IMR-90 (cell line): ENCODE measurements around the gene SYT17. TPM values are rescaled to one million over a fixed set of nuclear protein-coding genes. Genes with fewer than 3 reads are reported as not detected.

ENCODE experiments used
- ATAC-seq: fragments of 200-7000 bp; cut with Tn5 transposase; 2 replicates; pipeline ENCODE4 v1.9.1; 2020; ENCODE audit warnings: low read depth, mild to moderate bottlenecking, moderate library complexity
- BruUV-seq: library from RNA; stranded (reverse); fragments of 400-500 nt; replicated peaks from 2 replicates; lab custom pipeline; 2021; lab: Mats Ljungman, UMichigan
- CTCF ChIA-PET: fragments of 300-600 bp; formaldehyde crosslinking; extraction: SDS; loops from one replicate; lab custom pipeline; 2021; ENCODE audit warnings: antibody characterized with exemption; lab: Yijun Ruan, JAX
- POLR2A ChIA-PET: fragments of 300-600 bp; sonication (Branson Sonifier 250); formaldehyde crosslinking; loops from one replicate; lab custom pipeline; 2022; ENCODE audit warnings: antibody characterized with exemption; ENCODE audit not compliant: unreplicated experiment; lab: Charles Lee
- DNase-seq: peaks from one replicate; pipeline ENCODE4 v3.0.0; 2013
- H2AFZ ChIP-seq: replicated peaks from 2 replicates; pipeline ENCODE3; 2013; ENCODE audit warnings: low read length, mild to moderate bottlenecking; ENCODE audit not compliant: poor library complexity
- H2AK5ac ChIP-seq: 2 replicates; pipeline ENCODE4 v1.6.1; 2013; ENCODE audit warnings: low read depth, low read length, inconsistent platforms
- H2AK9ac ChIP-seq: replicated peaks from 2 replicates; pipeline ENCODE3; 2013; ENCODE audit warnings: mild to moderate bottlenecking, low read depth, low read length, moderate library complexity; ENCODE audit not compliant: poor library complexity
- H2BK120ac ChIP-seq: 2 replicates; pipeline ENCODE4 v1.6.1; 2013; ENCODE audit warnings: low read depth, low read length, inconsistent platforms
- H2BK15ac ChIP-seq: 3 replicates; pipeline ENCODE4 v1.6.1; 2013; ENCODE audit warnings: low read depth, low read length, inconsistent platforms
- H2BK20ac ChIP-seq: 2 replicates; pipeline ENCODE4 v1.6.1; 2013; ENCODE audit warnings: low read depth, mild to moderate bottlenecking, inconsistent platforms, low read length, moderate library complexity
- H2BK5ac ChIP-seq: 2 replicates; pipeline ENCODE4 v1.6.1; 2013; ENCODE audit warnings: mild to moderate bottlenecking, low read depth, low read length, inconsistent platforms; ENCODE audit not compliant: poor library complexity, severe bottlenecking
- H3K14ac ChIP-seq: replicated peaks from 2 replicates; pipeline ENCODE4 v1.6.1; 2013; ENCODE audit warnings: low read depth, low read length, inconsistent platforms
- H3K18ac ChIP-seq: 2 replicates; pipeline ENCODE4 v1.6.1; 2013; ENCODE audit warnings: low read depth, low read length, control low read depth
- H3K23ac ChIP-seq: 2 replicates; pipeline ENCODE4 v1.6.1; 2013; ENCODE audit warnings: low read depth, low read length, inconsistent platforms
- H3K27ac ChIP-seq: 2 replicates; pipeline ENCODE4 v1.5.1; 2013; ENCODE audit warnings: mild to moderate bottlenecking, control low read depth, low read length; ENCODE audit not compliant: insufficient read depth
- H3K27me3 ChIP-seq: 2 replicates; pipeline ENCODE4 v1.6.1; 2013; ENCODE audit warnings: low read length; ENCODE audit not compliant: control insufficient read depth, insufficient read depth
- H3K36me3 ChIP-seq: 2 replicates; pipeline ENCODE4 v1.6.1; 2013; ENCODE audit warnings: low read length, mixed read lengths; ENCODE audit not compliant: control insufficient read depth, insufficient read depth
- H3K4ac ChIP-seq: 2 replicates; pipeline ENCODE4 v1.6.1; 2013; ENCODE audit warnings: low read depth, low read length, inconsistent platforms
- H3K4me1 ChIP-seq: 2 replicates; pipeline ENCODE4 v1.6.1; 2013; ENCODE audit warnings: low read length, mixed read lengths; ENCODE audit not compliant: control insufficient read depth, insufficient read depth
- H3K4me2 ChIP-seq: 2 replicates; pipeline ENCODE4 v1.6.1; 2013; ENCODE audit warnings: low read depth, mild to moderate bottlenecking, control low read depth, low read length, moderate library complexity
- H3K4me3 ChIP-seq: 2 replicates; pipeline ENCODE4 v1.5.1; 2013; ENCODE audit warnings: low read depth, mild to moderate bottlenecking, control low read depth, low read length, moderate library complexity; ENCODE audit not compliant: insufficient read depth
- H3K56ac ChIP-seq: 2 replicates; pipeline ENCODE4 v1.6.1; 2013; ENCODE audit warnings: low read length, inconsistent platforms; ENCODE audit not compliant: insufficient read depth; ENCODE audit errors: extremely low read depth
- H3K79me1 ChIP-seq, 2 experiments: 2 replicates each; pipeline ENCODE4 v1.6.1; 2013; ENCODE audit warnings: low read length in 2 of 2, inconsistent platforms in 1 of 2, low read depth in 1 of 2
- H3K9ac ChIP-seq: 2 replicates; pipeline ENCODE4 v1.6.1; 2013; ENCODE audit warnings: low read depth, low read length, control low read depth
- H3K9me1 ChIP-seq: 2 replicates; pipeline ENCODE4 v1.6.1; 2013; ENCODE audit warnings: low read length, inconsistent platforms; ENCODE audit not compliant: insufficient read depth
- H3K9me3 ChIP-seq: 2 replicates; pipeline ENCODE4 v1.6.1; 2013; ENCODE audit warnings: low read length; ENCODE audit not compliant: control insufficient read depth, insufficient read depth
- H4K20me1 ChIP-seq: 2 replicates; pipeline ENCODE4 v1.6.1; 2013; ENCODE audit warnings: low read length, inconsistent platforms; ENCODE audit not compliant: insufficient read depth
- H4K5ac ChIP-seq: 2 replicates; pipeline ENCODE4 v1.6.1; 2013; ENCODE audit warnings: mild to moderate bottlenecking, low read depth, low read length, control low read depth
- H4K8ac ChIP-seq, 2 experiments: 2 replicates each; pipeline ENCODE4 v1.6.1; 2013; ENCODE audit warnings: low read depth in 2 of 2, low read length in 2 of 2, control low read depth in 1 of 2, inconsistent platforms in 1 of 2
- H4K91ac ChIP-seq: 2 replicates; pipeline ENCODE4 v1.6.1; 2013; ENCODE audit warnings: low read depth, low read length, inconsistent platforms; ENCODE audit not compliant: insufficient read depth
- BHLHE40 ChIP-seq: fragments of 150-350 bp; IDR thresholded peaks from 2 replicates; pipeline ENCODE4 v1.6.1; 2016; ENCODE audit warnings: mild to moderate bottlenecking, low read depth, low read length
- CHD1 ChIP-seq: IDR thresholded peaks from 2 replicates; pipeline ENCODE4 v1.6.1; 2012; ENCODE audit warnings: low read depth, low read length, improper control_type of control experiment
- ELK1 ChIP-seq: fragments of 150-350 bp; IDR thresholded peaks from 2 replicates; pipeline ENCODE4 v1.6.1; 2016; ENCODE audit warnings: low read depth, mild to moderate bottlenecking, low read length, moderate library complexity, borderline replicate concordance
- MXI1 ChIP-seq: IDR thresholded peaks from 2 replicates; pipeline ENCODE4 v1.6.1; 2012; ENCODE audit warnings: low read depth, mild to moderate bottlenecking, low read length, moderate library complexity, borderline replicate concordance
- RAD21 ChIP-seq: IDR thresholded peaks from 2 replicates; pipeline ENCODE4 v1.6.1; 2012; ENCODE audit warnings: low read length, improper control_type of control experiment
- USF2 ChIP-seq: fragments of 150-350 bp; IDR thresholded peaks from 2 replicates; pipeline ENCODE4 v1.6.1; 2017; ENCODE audit warnings: mild to moderate bottlenecking, antibody characterized with exemption, low read length, low read depth
- WGBS, 2 experiments: methylation state at CpG; one replicate each; pipeline versions ENCODE4 v1.1.5 to v1.1.7; 2013; ENCODE audit warnings: missing lambda C conversion rate in 2 of 2; ENCODE audit not compliant: insufficient read length in 1 of 2; ENCODE audit errors: extremely low coverage in 2 of 2; 5-methylcytosine and 5-hydroxymethylcytosine counted together
- dilution Hi-C: fragments of 300-500 bp; cut with HindIII; formaldehyde crosslinking; loops from one replicate; pipeline ENCODE4 v1.14.3; 2018; ENCODE audit warnings: low sequenced_read_pairs; ENCODE audit not compliant: unreplicated experiment
- in situ Hi-C: fragments of 300-500 bp; cut with MboI; formaldehyde crosslinking; loops from 3 replicates; pipeline ENCODE4 v1.14.3; 2019; ENCODE audit warnings: low sequenced_read_pairs, inconsistent platforms, mixed read lengths
- intact Hi-C: fragments of 100-400 bp; cut with micrococcal nuclease; formaldehyde crosslinking; loops from 2 replicates; pipeline ENCODE4 v1.10.0; 2022
- polyA plus RNA-seq, 3 experiments: library from polyadenylated mRNA; depleted of rRNA; stranded (reverse); fragments of >200 nt; gene quantifications; 2 replicates each; pipeline ENCODE4 v1.2.3, GENCODE V29; 2012; ENCODE audit warnings: low replicate concordance in 1 of 3
- total RNA-seq: library from RNA; depleted of rRNA; stranded (reverse); fragments of >200 nt; gene quantifications from 2 replicates; pipeline ENCODE4 v1.2.3, GENCODE V29; 2012

The SYT17 gene
- total and polyA plus RNA-seq, 2 of the 4 experiments (the other 2 are of a cell fraction) = not detected

GRCh38 chr16:19210280-19210924, 42.4 kb downstream of the SYT17 start:
- no peaks in the 10 kb centered on the region for H3K27me3 ChIP-seq
- H3K14ac ChIP-seq = no peak overlapping the region
- H2AK5ac ChIP-seq = no peak overlapping the region
- no peak overlapping the region for H3K56ac ChIP-seq
- H3K4ac ChIP-seq = peak overlapping the region; percentile 2
- H2BK120ac ChIP-seq = peak overlapping the region; percentile 26
- H4K8ac ChIP-seq = peak overlapping the region; percentile 16 to 43; a peak in 2 of 4 replicates
- peaks cover 8% of the 10 kb centered on the region for H3K4me1 ChIP-seq
- intact Hi-C loops (no loop called here), dilution Hi-C loops (no loop called here), in situ Hi-C loops (no loop called here)
- peak overlapping the region; percentile 25; the same call in 1 of the 2 replicates for H3K9ac ChIP-seq
- H4K91ac ChIP-seq = peak overlapping the region; percentile 39
- H2BK20ac ChIP-seq = peak overlapping the region; percentile 58
- no peak overlapping the region for H3K4me3 ChIP-seq
- no peaks in the 10 kb centered on the region for H3K36me3 ChIP-seq
- H2AK9ac ChIP-seq = no peak overlapping the region
- peak overlapping the region; percentile 4 for H3K4me2 ChIP-seq
- ChIA-PET CTCF (interaction anchor here (0.7 to 1.1 kb wide), 2 partner anchors 13 to 98 kb away, joined by 3 to 5 read pairs; no protein-coding TSS in a partner anchor), POLR2A (interaction anchor here (0.6 kb wide), 1 partner anchor 22 kb away, joined by 5 read pairs; no protein-coding TSS in a partner anchor)
- peak overlapping the region; percentile 24 for H4K5ac ChIP-seq
- peak overlapping the region; percentile 83 for H3K18ac ChIP-seq
- no TSS peak for BruUV-seq
- H2BK15ac ChIP-seq = peak overlapping the region; percentile 22; the same call in 1 of the 3 replicates
- H3K79me1 ChIP-seq = no peaks in the 10 kb centered on the region
- peak overlapping the region; percentile 59 for H2BK5ac ChIP-seq
- DNase-seq = peak; percentile 63
- peaks cover 5% of the 10 kb centered on the region; the same call in 1 of the 2 replicates for H3K9me3 ChIP-seq
- peak overlapping the region; percentile 25; the same call in 1 of the 2 replicates for H3K27ac ChIP-seq
- WGBS, 2 experiments = 82% methylated on average over 3 of the region's 9 CpGs; no CpG with 5 or more reads in 1 of the 2 experiments
- no peak overlapping the region for H2AFZ ChIP-seq
- ATAC-seq = peak; percentile 97
- H3K9me1 ChIP-seq = no peaks in the 10 kb centered on the region
- no peaks in the 10 kb centered on the region for H4K20me1 ChIP-seq
- TF ChIP-seq MXI1 (no peak), BHLHE40 (no peak), RAD21 (no peak), ELK1 (no peak), USF2 (no peak), CHD1 (no peak)
- H3K23ac ChIP-seq = no peak overlapping the region
